Sigmoid colon (tissue), 4 donors: ENCODE measurements around the gene HCRT.

Experiments
- EP300 ChIP-seq, 4 donors: sonication (generic); formaldehyde crosslinking; IDR thresholded peaks; one replicate each; pipeline ENCODE4 v1.6.1; 2017; ENCODE audit warnings: antibody characterized with exemption in 4 of 4
- POLR2A ChIP-seq, 2 donors: fragments of 450-650 bp; IDR thresholded peaks; one replicate each; pipeline ENCODE4 v1.6.1; 2016; ENCODE audit warnings: antibody characterized with exemption in 2 of 2, mild to moderate bottlenecking in 2 of 2, moderate library complexity in 2 of 2
- TF ChIP-seq, protein P1 (sequence below), 4 experiments: fragments of 450-650 bp in 3 of 4; fragments of 200-600 bp in 1 of 4; IDR thresholded peaks; one replicate each; pipeline ENCODE4 v1.5.1; 2016 to 2019; ENCODE audit warnings: antibody characterized with exemption in 4 of 4, mild to moderate bottlenecking in 3 of 4, moderate library complexity in 2 of 4

DNA sequence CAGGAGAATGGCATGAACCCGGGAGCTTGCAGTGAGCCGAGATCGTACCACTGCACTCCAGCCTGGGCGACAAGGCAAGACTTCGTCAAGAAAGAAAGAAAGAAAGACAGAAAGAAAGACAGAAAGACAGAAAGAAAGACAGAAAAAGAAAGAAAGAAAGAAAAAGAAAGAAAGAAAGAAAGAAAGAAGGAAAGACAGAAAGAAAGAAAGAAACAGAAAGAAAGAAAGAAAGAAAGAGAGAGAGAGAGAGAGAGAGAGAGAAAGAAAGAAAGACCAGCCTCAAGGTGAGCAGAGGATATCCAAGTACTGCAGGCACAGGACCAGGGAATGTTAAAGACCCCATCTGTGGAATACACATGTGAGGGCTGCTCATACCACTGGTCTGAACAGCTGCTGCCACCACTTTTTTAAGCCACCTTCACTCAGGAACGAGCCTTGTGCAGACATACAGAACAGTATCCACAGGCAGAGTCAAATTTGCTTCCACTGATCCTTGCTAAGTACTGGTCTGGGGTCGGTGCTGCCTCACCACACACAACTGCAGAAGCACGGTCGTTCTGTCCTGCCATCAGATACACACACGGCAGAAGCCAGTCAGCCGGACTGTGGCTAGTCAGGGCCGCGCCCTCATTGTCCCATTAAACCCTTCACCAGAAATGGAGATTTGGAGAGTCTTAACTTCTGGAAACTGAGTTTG lies 38.2 kb downstream of the HCRT start:
- TF ChIP-seq, protein P1, sequence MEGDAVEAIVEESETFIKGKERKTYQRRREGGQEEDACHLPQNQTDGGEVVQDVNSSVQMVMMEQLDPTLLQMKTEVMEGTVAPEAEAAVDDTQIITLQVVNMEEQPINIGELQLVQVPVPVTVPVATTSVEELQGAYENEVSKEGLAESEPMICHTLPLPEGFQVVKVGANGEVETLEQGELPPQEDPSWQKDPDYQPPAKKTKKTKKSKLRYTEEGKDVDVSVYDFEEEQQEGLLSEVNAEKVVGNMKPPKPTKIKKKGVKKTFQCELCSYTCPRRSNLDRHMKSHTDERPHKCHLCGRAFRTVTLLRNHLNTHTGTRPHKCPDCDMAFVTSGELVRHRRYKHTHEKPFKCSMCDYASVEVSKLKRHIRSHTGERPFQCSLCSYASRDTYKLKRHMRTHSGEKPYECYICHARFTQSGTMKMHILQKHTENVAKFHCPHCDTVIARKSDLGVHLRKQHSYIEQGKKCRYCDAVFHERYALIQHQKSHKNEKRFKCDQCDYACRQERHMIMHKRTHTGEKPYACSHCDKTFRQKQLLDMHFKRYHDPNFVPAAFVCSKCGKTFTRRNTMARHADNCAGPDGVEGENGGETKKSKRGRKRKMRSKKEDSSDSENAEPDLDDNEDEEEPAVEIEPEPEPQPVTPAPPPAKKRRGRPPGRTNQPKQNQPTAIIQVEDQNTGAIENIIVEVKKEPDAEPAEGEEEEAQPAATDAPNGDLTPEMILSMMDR (IDR thresholded peaks at IDR 0.05), result no peak
- TF ChIP-seq POLR2A (IDR thresholded peaks at IDR 0.05) (no peak), EP300 (IDR thresholded peaks at IDR 0.05) (no peak)
